H9 (cell line): Measurements from ENCODE around the gene NOS3. TPM values are rescaled to one million over a fixed set of nuclear protein-coding genes. Genes with fewer than 3 reads are reported as not detected.
A peak's percentile ranks its signal among the peaks of the same experiment; 100 is the strongest.

Experiments used
- DNase-seq: peaks from one replicate; pipeline ENCODE4 v3.0.0-alpha.2; 2017
- H2AFZ ChIP-seq: one replicate; pipeline ENCODE4 v1.6.1; 2013; ENCODE audit warnings: mild to moderate bottlenecking, low read length, control low read depth, moderate library complexity
- H2AK5ac ChIP-seq: 2 replicates; pipeline ENCODE4 v1.6.1; 2013; ENCODE audit warnings: low read length, control low read depth, mixed read lengths; ENCODE audit not compliant: insufficient read length
- H2BK120ac ChIP-seq: one replicate; pipeline ENCODE4 v1.6.1; 2013; ENCODE audit warnings: low read depth, mild to moderate bottlenecking, low read length, control low read depth, inconsistent platforms; ENCODE audit not compliant: poor library complexity, severe bottlenecking
- H2BK12ac ChIP-seq: 2 replicates; pipeline ENCODE4 v1.6.1; 2013; ENCODE audit warnings: low read length, control low read depth, mixed read lengths, low read depth; ENCODE audit not compliant: insufficient read length
- H2BK15ac ChIP-seq: 2 replicates; pipeline ENCODE4 v1.6.1; 2013; ENCODE audit warnings: low read depth, low read length, control low read depth
- H2BK20ac ChIP-seq: one replicate; pipeline ENCODE4 v1.6.1; 2013; ENCODE audit warnings: low read depth, mild to moderate bottlenecking, low read length, control low read depth, inconsistent platforms; ENCODE audit not compliant: poor library complexity, severe bottlenecking
- H2BK5ac ChIP-seq: 2 replicates; pipeline ENCODE4 v1.6.1; 2013; ENCODE audit warnings: low read length, control low read depth, mixed read lengths; ENCODE audit not compliant: insufficient read length
- H3K14ac ChIP-seq: 2 replicates; pipeline ENCODE4 v1.6.1; 2013; ENCODE audit warnings: low read length, control low read depth; ENCODE audit not compliant: insufficient read depth
- H3K18ac ChIP-seq: 2 replicates; pipeline ENCODE4 v1.6.1; 2013; ENCODE audit warnings: low read depth, mild to moderate bottlenecking, mixed read lengths, low read length, control low read depth; ENCODE audit not compliant: insufficient read length
- H3K23ac ChIP-seq: 2 replicates; pipeline ENCODE4 v1.6.1; 2013; ENCODE audit warnings: low read length, control low read depth, mixed read lengths, low read depth; ENCODE audit not compliant: insufficient read length
- H3K23me2 ChIP-seq: 2 replicates; pipeline ENCODE4 v1.6.1; 2013; ENCODE audit warnings: low read depth, mild to moderate bottlenecking, mixed read lengths, low read length, control low read depth; ENCODE audit not compliant: insufficient read length, poor library complexity, severe bottlenecking
- H3K27ac ChIP-seq: 2 replicates; pipeline ENCODE4 v1.5.1; 2013; ENCODE audit warnings: low read length, control low read depth, mixed read lengths, low read depth; ENCODE audit not compliant: insufficient read length
- H3K27me3 ChIP-seq: 2 replicates; pipeline ENCODE4 v1.6.1; 2013; ENCODE audit warnings: low read length, control low read depth, inconsistent platforms; ENCODE audit not compliant: insufficient read depth
- H3K4ac ChIP-seq: 2 replicates; pipeline ENCODE4 v1.6.1; 2013; ENCODE audit warnings: low read depth, mild to moderate bottlenecking, control low read depth, inconsistent platforms, low read length, moderate library complexity
- H3K4me1 ChIP-seq: 2 replicates; pipeline ENCODE4 v1.6.1; 2013; ENCODE audit warnings: low read length, control low read depth, inconsistent platforms; ENCODE audit not compliant: insufficient read depth
- H3K4me2 ChIP-seq: 2 replicates; pipeline ENCODE4 v1.6.1; 2013; ENCODE audit warnings: low read length, control low read depth, mixed read lengths; ENCODE audit not compliant: insufficient read length, insufficient read depth
- H3K56ac ChIP-seq: 2 replicates; pipeline ENCODE4 v1.6.1; 2013; ENCODE audit warnings: low read depth, mild to moderate bottlenecking, mixed read lengths, low read length, control low read depth; ENCODE audit not compliant: insufficient read length
- H3K79me1 ChIP-seq: 2 replicates; pipeline ENCODE4 v1.6.1; 2013; ENCODE audit warnings: low read depth, mild to moderate bottlenecking, moderate library complexity, low read length, control low read depth, inconsistent platforms; ENCODE audit not compliant: insufficient read depth, poor library complexity, severe bottlenecking
- H3K79me2 ChIP-seq: 2 replicates; pipeline ENCODE4 v1.6.1; 2013; ENCODE audit warnings: low read length, control low read depth, inconsistent platforms; ENCODE audit not compliant: insufficient read depth
- H3K9ac ChIP-seq: 2 replicates; pipeline ENCODE4 v1.6.1; 2013; ENCODE audit warnings: low read length, control low read depth, mixed read lengths; ENCODE audit not compliant: insufficient read length; ENCODE audit errors: extremely low read depth
- H3K9me3 ChIP-seq: one replicate; pipeline ENCODE4 v1.6.1; 2013; ENCODE audit warnings: low read depth, low read length, inconsistent platforms; ENCODE audit not compliant: control insufficient read depth
- H3T11ph ChIP-seq: one replicate; pipeline ENCODE4 v1.6.1; 2013; ENCODE audit warnings: mild to moderate bottlenecking, low read length, control low read depth, inconsistent platforms
- H4K20me1 ChIP-seq: one replicate; pipeline ENCODE4 v1.6.1; 2013; ENCODE audit not compliant: control insufficient read depth, insufficient read length, insufficient read depth
- H4K5ac ChIP-seq: 2 replicates; pipeline ENCODE4 v1.6.1; 2013; ENCODE audit warnings: low read depth, mild to moderate bottlenecking, mixed read lengths, low read length, control low read depth; ENCODE audit not compliant: insufficient read length
- H4K8ac ChIP-seq: replicated peaks from 2 replicates; pipeline ENCODE4 v1.6.1; 2013; ENCODE audit warnings: low read length, control low read depth, mixed read lengths, low read depth; ENCODE audit not compliant: insufficient read length
- H4K91ac ChIP-seq: 2 replicates; pipeline ENCODE4 v1.6.1; 2013; ENCODE audit warnings: low read depth, mild to moderate bottlenecking, moderate library complexity, mixed read lengths, low read length, control low read depth; ENCODE audit not compliant: insufficient read length
- H3K27ac Mint-ChIP-seq, 3 experiments: 2 replicates in 2 of 3; 3 replicates in 1 of 3; pipeline ENCODE4 v1.8.0; 2020 to 2021; ENCODE audit warnings: mixed read lengths in 3 of 3, mild to moderate bottlenecking in 1 of 3, moderate library complexity in 1 of 3
- H3K27me3 Mint-ChIP-seq: 2 replicates; pipeline ENCODE4 v1.8.0; 2021; ENCODE audit warnings: low read depth, mild to moderate bottlenecking, moderate library complexity, mixed read lengths
- H3K36me3 Mint-ChIP-seq, 3 experiments: 2 replicates in 2 of 3; 3 replicates in 1 of 3; pipeline ENCODE4 v1.8.0; 2020 to 2021; ENCODE audit warnings: low read depth in 3 of 3, mixed read lengths in 3 of 3; ENCODE audit not compliant: insufficient read depth in 1 of 3
- H3K4me1 Mint-ChIP-seq, 2 experiments: 2 replicates each; pipeline ENCODE4 v1.8.0; 2020; ENCODE audit warnings: mixed read lengths in 2 of 2
- H3K4me3 Mint-ChIP-seq, 2 experiments: 2 replicates in 1 of 2; 3 replicates in 1 of 2; pipeline ENCODE4 v1.8.0; 2020 to 2021; ENCODE audit warnings: mild to moderate bottlenecking in 2 of 2, mixed read lengths in 2 of 2, moderate library complexity in 1 of 2
- H3K9me3 Mint-ChIP-seq, 2 experiments: 2 replicates in 1 of 2; 3 replicates in 1 of 2; pipeline ENCODE4 v1.8.0; 2020; ENCODE audit warnings: mild to moderate bottlenecking in 2 of 2, mixed read lengths in 2 of 2, moderate library complexity in 1 of 2
- CTCF ChIP-seq: fragments of 200-600 bp; sonication (generic); conservative IDR thresholded peaks from 3 replicates; pipeline ENCODE4 v1.8.0; 2021; ENCODE audit warnings: antibody characterized with exemption, mild to moderate bottlenecking
- WGBS: extraction: QIAGEN DNeasy Blood & Tissue Kit; methylation state at CpG from one replicate; pipeline ENCODE4 v1.1.7; 2013; ENCODE audit warnings: missing lambda C conversion rate, low lambda C conversion rate, mixed read lengths; ENCODE audit not compliant: insufficient read length; ENCODE audit errors: extremely low coverage; 5-methylcytosine and 5-hydroxymethylcytosine counted together
- total RNA-seq: library from RNA; stranded (reverse); gene quantifications from 2 replicates; pipeline ENCODE4 v1.2.1, GENCODE V29; 2021

Gene NOS3
- total RNA-seq, 1 experiment from 2014 or later: 4.5 TPM

GRCh38 chr7:150955519-150956394, 35.1 kb upstream of the NOS3 start:
- no peak overlapping the region for H2BK20ac ChIP-seq
- no peak overlapping the region for H3K9ac ChIP-seq
- peaks cover 0 to 12% (median 0%) of the 10 kb centered on the region in 3 experiments; a peak in 3 of 7 replicates for H3K36me3 Mint-ChIP-seq
- no peak overlapping the region for H3K14ac ChIP-seq
- peaks cover 11 to 13% of the 10 kb centered on the region in 2 experiments for H3K4me1 Mint-ChIP-seq
- no peak overlapping the region for H2BK12ac ChIP-seq
- no peak overlapping the region for H2BK5ac ChIP-seq
- H3K27ac ChIP-seq: no peak overlapping the region
- H3K4ac ChIP-seq: no peak overlapping the region
- no peaks in the 10 kb centered on the region for H3K79me2 ChIP-seq
- no peaks in the 10 kb centered on the region for H3K9me3 Mint-ChIP-seq
- no peaks in the 10 kb centered on the region for H3K23me2 ChIP-seq
- H3K23ac ChIP-seq: no peak overlapping the region
- no peaks in the 10 kb centered on the region for H3K27me3 ChIP-seq
- peak overlapping the region in 1 of 3 experiments; percentile 87; a peak in 1 of 7 replicates for H3K27ac Mint-ChIP-seq
- H3K9me3 ChIP-seq: no peaks in the 10 kb centered on the region
- no peaks in the 10 kb centered on the region for H4K20me1 ChIP-seq
- no peak overlapping the region for H4K5ac ChIP-seq
- H3K56ac ChIP-seq: no peak overlapping the region
- no peak for TF ChIP-seq CTCF
- no peak overlapping the region for H3K4me3 Mint-ChIP-seq
- WGBS: no CpG with 5 or more reads among the region's 38 CpGs
- no peak overlapping the region for H2AK5ac ChIP-seq
- H2BK15ac ChIP-seq: no peak overlapping the region
- no peak overlapping the region for H4K8ac ChIP-seq
- H2BK120ac ChIP-seq: no peak overlapping the region
- no peaks in the 10 kb centered on the region for H3K4me1 ChIP-seq
- H3K79me1 ChIP-seq: no peaks in the 10 kb centered on the region
- no peak overlapping the region for H4K91ac ChIP-seq
- H3T11ph ChIP-seq: no peak overlapping the region
- peaks cover 4% of the 10 kb centered on the region for H3K27me3 Mint-ChIP-seq
- H3K4me2 ChIP-seq: no peak overlapping the region
- H3K18ac ChIP-seq: no peak overlapping the region
- H2AFZ ChIP-seq: no peak overlapping the region
- DNase-seq: no peak
